Measurements from ENCODE around the gene ODF4. TPM values are rescaled to one million over a fixed set of nuclear protein-coding genes. Genes with fewer than 3 reads are reported as not detected.

The ODF4 gene
- total RNA-seq, result not detected in 2 replicates

GRCh38 chr17:8339540-8339939 lies at the start of gene ODF4:
Gene ODF4, plus strand, starts transcription at chr17:8339840. Its CDS starts 212 bp downstream, at chr17:8340052.

GRCh38 chr17:8376271-8377067 lies 36.8 kb downstream of the ODF4 start, which contains the start of gene KRABD2:
Gene KRABD2, minus strand, starts transcription at chr17:8376704.

GRCh38 chr17:8383143-8383822 lies 43.6 kb downstream of the ODF4 start, which contains the start of gene RPL26:
Gene RPL26, minus strand, starts transcription at chr17:8383193. Its CDS starts 883 bp downstream, at chr17:8382310.

Small RNA genes within 50 kb of the gene (small RNA-seq; reads per million reads assigned to genes)
- not detected for gene RF00265 (ENCODE audit: low replicate concordance)

Other genes with a start within 250 kb of the ODF4 start
- gene ALOXE3, start 221.3 kb upstream of the ODF4 start, total RNA-seq, result under 0.01 TPM in 1 of 2 replicates, not detected in the other
- under 0.01 TPM in 1 of 2 replicates, not detected in the other for gene HES7, start 215.7 kb upstream of the ODF4 start, total RNA-seq
- gene PER1, start 187.4 kb upstream of the ODF4 start, total RNA-seq, result 6.2 and 14.2 TPM in 2 replicates
- 5.0 TPM in 2 replicates for gene VAMP2, start 176.9 kb upstream of the ODF4 start, total RNA-seq
- gene TMEM107, start 163.5 kb upstream of the ODF4 start, total RNA-seq, result 7.7 and 23.8 TPM in 2 replicates
- gene BORCS6, start 149.7 kb upstream of the ODF4 start, total RNA-seq, result 7.6 and 11.6 TPM in 2 replicates
- gene AURKB, start 129.3 kb upstream of the ODF4 start, total RNA-seq, result 2.6 and 67.6 TPM in 2 replicates
- gene CTC1, start 91.8 kb upstream of the ODF4 start, total RNA-seq, result 6.3 and 9.4 TPM in 2 replicates
- gene PFAS, start 90.6 kb upstream of the ODF4 start, total RNA-seq, result 16.4 and 74.0 TPM in 2 replicates
- 7.4 and 16.9 TPM in 2 replicates for gene RANGRF, start 51.2 kb upstream of the ODF4 start, total RNA-seq
- 0.66 and 1.4 TPM in 2 replicates for gene SLC25A35, start 44.4 kb upstream of the ODF4 start, total RNA-seq
- gene ARHGEF15, start 29.6 kb upstream of the ODF4 start, total RNA-seq, result not detected in 2 replicates
- 1,554 and 3,672 TPM in 2 replicates for gene RPL26, start 43.4 kb downstream of the ODF4 start, total RNA-seq
- not detected in 2 replicates for gene RNF222, start 58.0 kb downstream of the ODF4 start, total RNA-seq
- gene NDEL1, start 96.0 kb downstream of the ODF4 start, total RNA-seq, result 65.4 and 101 TPM in 2 replicates

All from placental pericyte (primary cell).